Loucy (cell line): ENCODE measurements around the gene SLC34A3.

Source experiments
- CTCF ChIP-seq: fragments of 200-600 bp; sonication (generic); conservative IDR thresholded peaks from 2 replicates; pipeline ENCODE4 v1.5.1; 2014; ENCODE audit warnings: mild to moderate bottlenecking, antibody characterized with exemption, low read length
- EZH2phosphoT487 ChIP-seq: fragments of 200-600 bp; IDR thresholded peaks from 2 replicates; pipeline ENCODE4 v1.6.1; 2018; ENCODE audit warnings: antibody characterized with exemption, mild to moderate bottlenecking, moderate library complexity, borderline replicate concordance

- TF ChIP-seq CTCF, result no peak
- no peak for TF ChIP-seq EZH2phosphoT487
Observed at GRCh38 chr9:137255448-137256114, 24.9 kb downstream of the SLC34A3 start.
